AG10803 (cell line): ENCODE data around the gene CRB2.
"Not testable (repeated sequence)": the region's sequence is repeated elsewhere in the genome, so short reads cannot be mapped to it uniquely, and the experiment has no call there.

Experiments used
- DNase-seq: peaks from one replicate; pipeline ENCODE4 v3.0.0; 2010; ENCODE audit warnings: low read depth
- H3K4me3 ChIP-seq: 2 replicates; pipeline ENCODE4 v1.5.1; 2011; ENCODE audit warnings: mild to moderate bottlenecking, low read length, control low read depth
- CTCF ChIP-seq: conservative IDR thresholded peaks from 2 replicates; pipeline ENCODE4 v1.5.1; 2011; ENCODE audit warnings: mild to moderate bottlenecking, low read length, control low read depth, inconsistent platforms

The CRB2 gene

DNA sequence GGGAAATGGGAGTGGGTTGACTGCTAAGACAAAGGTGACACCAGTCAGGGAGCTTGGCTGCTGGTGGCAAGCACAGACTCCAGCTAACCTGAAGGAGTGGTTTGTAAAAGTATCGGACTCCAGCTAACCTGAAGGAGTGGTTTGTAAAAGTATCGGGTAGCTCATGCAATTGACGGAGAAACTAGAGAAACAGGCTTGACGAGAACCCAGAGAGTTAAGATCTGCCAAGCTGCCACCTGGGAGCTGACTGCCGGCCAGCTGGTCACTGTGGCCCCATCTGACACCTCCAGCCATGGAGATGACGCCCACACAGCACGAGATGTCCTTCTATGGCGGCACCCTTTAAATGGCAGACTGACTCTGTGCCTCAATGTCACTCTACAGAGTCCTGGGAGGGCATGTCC lies 28.3 kb upstream of the CRB2 start:
- no peak for TF ChIP-seq CTCF
- no peak overlapping the region for H3K4me3 ChIP-seq
- DNase-seq = no peak

GRCh38 chr9:123329329-123329955 lies 26.6 kb upstream of the CRB2 start:
- no peak overlapping the region for H3K4me3 ChIP-seq
- TF ChIP-seq CTCF = no peak
- peak; percentile 39 for DNase-seq

DNA sequence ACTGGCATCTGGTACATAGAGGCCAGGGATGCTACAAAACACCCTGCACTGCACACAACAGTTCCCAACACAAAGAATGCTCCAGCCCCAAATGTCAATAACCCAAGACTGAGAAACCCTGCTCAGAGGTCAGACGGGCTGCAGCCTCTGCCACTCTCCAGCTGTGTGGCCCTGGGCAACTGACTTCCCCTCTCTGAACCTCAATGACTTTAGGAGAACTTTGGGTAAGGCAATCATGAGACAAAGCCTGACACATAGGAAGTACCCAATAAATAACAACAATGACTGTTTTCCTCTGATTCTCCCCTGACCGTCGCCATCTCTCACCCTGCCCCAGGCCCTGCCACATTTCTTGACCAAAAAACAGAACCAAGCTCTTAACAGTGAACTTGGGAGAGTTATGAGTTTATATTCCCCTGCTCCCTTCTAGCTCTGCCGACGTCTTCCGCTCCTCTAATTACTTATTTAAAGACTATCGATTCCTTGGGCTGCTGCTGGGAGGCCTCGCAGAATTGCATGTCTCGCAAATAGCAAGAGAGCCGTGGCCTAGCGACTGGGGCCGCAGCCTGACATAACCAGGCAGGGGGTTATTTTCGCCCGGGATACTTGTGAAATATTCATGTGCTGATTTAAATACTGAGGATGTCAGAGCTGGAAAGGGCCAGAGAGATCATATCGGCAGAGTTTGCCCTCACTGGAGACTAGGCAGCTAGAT lies 24.5 kb upstream of the CRB2 start:
- no peak for DNase-seq
- H3K4me3 ChIP-seq = no peak overlapping the region
- no peak for TF ChIP-seq CTCF

DNA sequence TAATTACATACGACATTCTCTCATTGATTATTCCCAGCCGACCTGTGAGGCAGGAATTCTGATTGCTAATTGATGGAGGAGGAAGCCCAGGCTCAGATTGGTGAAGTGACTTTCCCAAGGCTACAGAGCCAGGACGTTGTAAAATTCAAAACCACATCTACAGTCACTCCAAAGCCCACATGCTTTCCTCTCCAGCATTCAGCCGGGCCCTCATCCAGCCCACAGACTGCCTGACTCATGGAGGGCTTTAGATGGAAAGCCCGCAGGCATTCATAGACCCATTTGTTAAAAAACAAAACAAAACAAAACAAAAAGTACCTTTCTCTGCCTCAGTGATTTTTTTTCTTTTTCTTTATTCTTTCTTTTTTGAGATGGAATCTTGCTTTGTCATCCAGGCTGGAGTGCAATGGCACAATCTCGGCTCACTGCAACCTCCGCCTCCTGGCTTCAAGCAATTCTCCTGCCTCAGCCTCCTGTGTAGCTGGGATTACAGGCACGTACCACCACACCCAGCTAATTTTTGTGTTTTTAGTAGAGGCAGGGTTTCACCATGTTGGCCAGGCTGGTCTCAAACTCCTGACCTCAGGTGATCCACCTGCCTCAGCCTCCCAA lies 22.8 kb upstream of the CRB2 start:
- not testable (repeated sequence) for H3K4me3 ChIP-seq
- DNase-seq = peak; percentile 92

DNA sequence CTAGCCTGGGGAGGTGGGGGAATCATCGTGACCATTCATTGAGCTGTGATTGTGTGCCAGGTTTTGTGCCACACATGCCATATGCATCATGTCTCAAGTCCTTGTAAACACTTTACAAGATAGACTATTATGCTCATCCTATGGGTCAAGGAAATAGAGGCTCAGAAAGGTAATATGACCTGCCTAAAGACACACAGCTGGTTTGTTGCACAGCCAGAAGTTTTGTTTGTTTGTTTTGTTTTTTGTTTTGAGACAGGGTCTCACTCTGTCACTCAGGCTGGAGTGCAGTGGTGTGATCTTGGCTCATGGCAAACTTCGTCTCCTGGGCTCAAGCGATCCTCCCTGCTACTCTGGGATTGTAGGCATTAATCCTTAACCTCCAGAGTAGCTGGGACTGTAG lies 21.4 kb upstream of the CRB2 start:
- no peak overlapping the region for H3K4me3 ChIP-seq
- no peak for TF ChIP-seq CTCF

DNA sequence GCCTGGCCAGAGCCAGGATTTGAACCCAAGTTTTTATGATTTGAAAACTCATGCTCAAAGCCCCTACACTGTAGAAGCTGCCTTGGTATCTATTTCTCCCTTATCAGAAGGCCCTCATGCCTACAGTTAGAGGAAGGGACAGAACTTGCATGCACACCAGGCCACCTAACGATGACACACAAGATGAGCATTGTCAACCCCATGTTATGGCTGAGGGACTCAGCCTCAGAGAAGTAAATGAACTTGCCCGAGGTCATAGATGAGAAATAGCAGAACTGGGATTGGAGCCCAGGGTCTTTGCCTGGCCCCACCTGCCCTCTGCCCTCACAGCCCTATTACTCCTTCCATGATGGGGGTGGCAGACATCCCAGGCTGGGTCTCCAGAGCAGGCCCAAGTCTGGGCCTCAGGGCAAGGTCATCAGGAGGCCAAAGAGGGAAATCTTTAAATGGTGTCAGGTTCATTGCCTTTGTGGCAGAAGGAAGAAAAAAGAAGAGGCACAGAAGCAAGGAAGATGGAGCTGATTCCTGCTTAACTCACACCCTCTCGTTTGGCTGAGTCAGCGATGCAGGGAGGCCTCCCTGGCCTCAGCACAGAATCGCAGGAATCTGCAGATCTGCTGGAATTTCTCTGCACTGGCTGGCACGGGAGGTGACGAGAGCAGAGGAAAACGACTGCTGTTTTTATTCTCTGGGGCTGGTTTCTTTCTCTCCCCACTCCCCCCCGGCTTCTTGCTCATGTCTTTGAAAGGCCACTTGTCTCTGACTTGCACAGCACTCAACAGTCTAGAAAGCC lies 20.6 kb upstream of the CRB2 start:
- no peak for TF ChIP-seq CTCF
- peak; percentile 86 for DNase-seq
- H3K4me3 ChIP-seq = peak overlapping the region; percentile 31

More for the DNA sequence above, 21.4 kb upstream of the CRB2 start:
- DNase-seq = no peak

DNA sequence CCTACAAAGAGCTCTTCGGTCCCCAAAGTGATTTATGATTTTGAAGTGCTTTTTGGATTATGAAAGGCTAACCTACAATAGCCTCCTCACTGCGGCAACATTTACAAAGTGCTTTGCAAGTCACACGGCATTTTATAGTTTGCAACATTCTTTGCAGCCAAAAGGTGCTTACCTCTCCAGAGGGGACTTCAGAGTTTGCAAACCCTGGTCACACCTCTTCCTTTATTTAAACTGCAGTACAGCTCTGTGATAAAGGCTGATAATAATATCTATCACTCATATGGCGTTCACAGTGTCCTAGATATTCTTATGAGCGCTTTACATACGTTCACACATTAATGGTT lies 20.0 kb upstream of the CRB2 start:
- H3K4me3 ChIP-seq = peak overlapping the region; percentile 31
- no peak for TF ChIP-seq CTCF
- DNase-seq = no peak
